GM19035 (cell line): ENCODE data around the gene VPS26C.
A peak's percentile ranks its signal among the peaks of the same experiment; 100 is the strongest.
"Not testable (repeated sequence)": the region's sequence is repeated elsewhere in the genome, so short reads cannot be mapped to it uniquely, and the experiment has no call there.

Experiments used
- ATAC-seq: cut with Tn5 transposase; IDR thresholded peaks from one replicate; pipeline ENCODE4 v1.9.1; 2021; ENCODE audit not compliant: unreplicated experiment

Gene VPS26C

DNA sequence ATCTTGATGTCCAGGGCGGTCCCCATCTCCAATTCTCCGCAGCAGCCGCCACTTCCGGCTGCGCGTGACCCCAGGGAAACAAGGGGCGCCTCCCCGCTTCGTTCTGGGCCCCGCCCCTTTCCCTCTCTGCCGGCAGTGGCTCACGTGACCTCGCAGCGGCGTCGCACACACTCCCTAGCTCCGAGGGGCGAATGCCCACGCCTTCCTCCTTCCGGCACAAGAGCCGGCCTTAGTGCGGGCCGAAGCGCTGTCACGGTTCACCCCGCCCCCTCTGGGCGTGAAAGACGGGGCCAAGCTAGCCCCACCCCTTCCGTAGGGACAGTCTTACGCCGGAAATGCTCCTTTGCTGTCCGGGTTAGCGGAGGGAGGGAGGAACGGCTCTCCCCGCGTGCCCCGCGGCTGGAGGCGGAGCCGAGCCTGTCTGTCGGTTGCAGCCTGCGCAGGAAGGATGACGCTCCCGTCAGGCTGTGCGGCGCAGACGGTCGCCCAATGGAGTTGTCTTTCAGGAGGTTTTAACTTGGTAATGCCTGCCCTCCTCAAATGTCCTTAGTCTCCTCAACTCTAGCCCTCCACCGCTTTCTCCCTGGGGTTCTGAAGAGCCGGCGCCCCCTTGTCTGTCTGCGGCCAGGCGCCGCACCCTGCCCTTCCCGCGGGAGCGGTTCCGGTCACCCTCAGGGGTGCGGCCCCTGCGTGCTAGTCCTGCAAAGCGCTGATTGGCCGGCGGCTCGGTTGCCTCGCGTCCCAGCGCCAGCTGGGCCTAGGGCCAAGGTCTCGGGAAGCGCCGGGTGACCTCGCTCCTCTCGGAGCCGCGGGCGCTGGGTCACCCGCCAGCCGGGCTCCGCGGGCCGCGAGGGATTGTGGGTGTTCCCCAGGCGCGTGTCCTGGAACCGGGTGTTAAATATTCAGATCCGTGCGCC lies at the start of gene VPS26C:
Gene VPS26C (minus strand): TSS at position 66 of the 917 bp plus-strand sequence. CDS start 40 bp downstream, at position 26.
- peak; percentile 89 for ATAC-seq

GRCh38 chr21:37316072-37316471 lies 48.9 kb upstream of the VPS26C start:
- not testable (repeated sequence) for ATAC-seq

DNA sequence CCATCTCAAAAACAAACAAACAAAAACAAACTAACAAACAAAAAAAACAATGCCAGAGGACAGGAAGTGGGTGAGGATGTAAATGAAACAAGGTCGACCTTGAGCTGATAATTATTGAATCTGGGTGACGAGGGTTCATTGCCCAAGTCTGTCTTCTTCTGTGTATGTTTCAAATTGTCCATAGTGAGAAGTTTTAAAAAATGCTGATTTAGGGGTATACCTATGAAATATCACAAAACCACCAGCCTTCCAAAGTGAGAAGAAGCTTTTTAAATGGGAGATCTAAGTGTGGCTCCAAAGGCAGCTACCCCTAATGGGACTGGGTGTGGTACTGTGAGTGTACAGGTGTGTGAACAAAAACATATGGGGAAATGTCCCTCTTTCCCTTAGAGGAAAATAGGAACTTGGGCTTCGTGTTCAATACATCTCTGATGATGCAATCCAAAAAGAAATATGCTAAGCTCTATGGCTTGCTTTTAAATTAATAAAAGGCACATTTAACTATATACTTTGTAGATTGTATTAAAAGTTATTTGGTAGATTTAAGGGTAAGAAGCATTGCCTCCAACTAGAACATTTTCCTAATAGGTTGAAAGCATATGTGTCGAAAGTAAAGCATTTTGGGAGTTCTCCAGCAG lies 33.1 kb upstream of the VPS26C start:
- no peak for ATAC-seq

GRCh38 chr21:37297364-37297763 lies 30.2 kb upstream of the VPS26C start:
- ATAC-seq = no peak

- no peak for ATAC-seq
Measured at GRCh38 chr21:37294679-37295078, 27.5 kb upstream of the VPS26C start.

DNA sequence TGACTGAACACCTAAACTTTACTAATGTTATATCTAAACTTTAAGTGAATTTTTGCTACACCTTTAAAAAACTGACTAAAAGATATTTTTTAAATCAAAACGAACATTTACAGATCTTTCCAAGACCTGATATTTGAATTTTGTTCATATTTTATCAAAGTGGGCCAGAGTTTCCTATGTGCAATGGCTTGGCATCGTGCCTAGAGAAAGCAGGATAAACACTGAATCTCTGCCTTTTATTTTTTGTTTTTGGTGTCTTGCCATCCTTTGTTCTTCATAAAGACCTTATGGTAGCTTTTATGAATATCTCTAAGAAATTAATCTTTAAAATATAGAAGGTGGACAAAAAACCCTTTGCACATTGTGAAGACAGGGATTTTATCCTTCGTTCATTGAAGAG lies 25.8 kb upstream of the VPS26C start:
- no peak for ATAC-seq

DNA sequence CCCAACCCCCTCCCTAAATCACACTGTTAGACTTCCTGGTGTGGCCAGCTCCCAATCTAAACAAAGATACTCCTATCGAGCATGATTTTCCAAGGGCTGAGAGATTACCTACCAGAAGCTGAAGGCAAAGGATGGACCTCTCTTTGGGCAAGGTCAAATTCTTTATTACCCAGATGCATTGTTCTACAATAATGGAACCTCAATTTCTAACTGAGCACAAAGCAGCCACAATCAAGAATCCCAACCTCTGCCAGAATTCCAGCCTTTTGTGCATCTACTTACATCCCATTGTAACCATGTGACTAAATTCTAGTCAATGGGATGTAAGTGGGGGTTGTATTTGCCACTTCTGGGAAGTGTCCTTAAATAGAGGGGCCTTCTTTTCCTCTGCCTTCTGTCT lies 24.9 kb upstream of the VPS26C start:
- no peak for ATAC-seq

GRCh38 chr21:37283191-37283710 lies 16.1 kb upstream of the VPS26C start:
- not testable (repeated sequence) for ATAC-seq

DNA sequence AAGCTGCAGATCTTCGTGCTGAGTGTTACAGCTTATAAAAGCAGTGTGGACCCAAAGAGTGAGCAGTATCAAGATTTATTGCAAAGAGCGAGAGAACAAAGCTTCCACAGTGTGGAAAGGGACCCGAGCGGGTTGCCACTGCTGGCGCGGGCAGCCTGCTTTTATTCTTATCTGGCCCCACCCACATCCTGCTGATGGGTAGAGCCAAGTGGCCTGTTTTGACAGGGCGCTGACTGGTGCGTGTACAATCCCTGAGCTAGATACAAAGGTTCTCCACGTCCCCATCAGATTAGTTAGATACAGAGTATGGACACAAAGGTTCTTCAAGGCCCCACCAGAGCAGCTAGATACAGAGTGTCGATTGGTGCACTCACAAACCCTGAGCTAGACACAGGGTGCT lies 15.5 kb upstream of the VPS26C start:
- not testable (repeated sequence) for ATAC-seq

DNA sequence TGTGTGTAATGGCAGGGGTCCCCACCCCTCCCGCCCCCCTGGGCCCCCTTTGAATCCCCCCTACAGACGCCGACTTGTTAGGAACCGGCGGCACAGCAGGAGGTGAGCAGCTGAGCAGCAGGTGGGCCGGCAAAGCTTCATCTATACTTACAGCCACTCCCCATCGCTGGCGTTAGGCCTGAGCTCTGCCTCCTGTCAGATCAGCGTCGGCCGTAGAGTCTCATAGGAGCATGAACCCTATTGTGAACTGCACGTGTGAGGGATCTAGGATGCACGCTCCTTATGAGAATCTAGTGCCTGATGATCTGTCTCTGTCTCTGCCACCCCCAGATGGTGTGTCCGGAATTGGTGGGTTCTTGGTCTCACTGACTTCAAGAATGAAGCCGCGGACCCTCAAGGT lies 14.9 kb upstream of the VPS26C start:
- ATAC-seq = no peak

GRCh38 chr21:37281579-37281978 lies 14.4 kb upstream of the VPS26C start:
- no peak for ATAC-seq

GRCh38 chr21:37279271-37279670 lies 12.1 kb upstream of the VPS26C start:
- not testable (repeated sequence) for ATAC-seq

GRCh38 chr21:37278199-37278598 lies 11.1 kb upstream of the VPS26C start:
- ATAC-seq = no peak

GRCh38 chr21:37276377-37276776 lies 9.2 kb upstream of the VPS26C start:
- ATAC-seq = no peak

GRCh38 chr21:37273911-37274690 lies 7.0 kb upstream of the VPS26C start:
- ATAC-seq = no peak

DNA sequence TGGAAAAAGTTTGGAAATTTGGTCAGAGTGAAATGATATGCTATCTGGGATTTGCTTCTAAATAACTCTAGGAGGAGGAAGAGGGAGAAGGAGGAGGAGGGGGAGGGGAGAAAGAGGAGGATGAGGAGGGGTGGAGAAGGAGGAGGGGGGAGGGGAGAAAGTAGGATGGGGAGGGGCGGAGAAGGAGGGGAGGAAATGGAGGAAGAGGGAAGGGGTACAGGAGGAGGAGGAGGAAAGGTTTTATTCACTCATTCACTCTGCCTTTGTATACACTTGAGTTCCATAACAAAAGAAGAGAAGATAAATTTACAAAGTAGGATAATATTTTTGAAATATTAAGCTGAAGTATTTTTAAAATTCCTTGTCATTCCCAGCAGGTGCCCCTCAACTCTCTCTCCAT lies 6.3 kb upstream of the VPS26C start:
- no peak for ATAC-seq

DNA sequence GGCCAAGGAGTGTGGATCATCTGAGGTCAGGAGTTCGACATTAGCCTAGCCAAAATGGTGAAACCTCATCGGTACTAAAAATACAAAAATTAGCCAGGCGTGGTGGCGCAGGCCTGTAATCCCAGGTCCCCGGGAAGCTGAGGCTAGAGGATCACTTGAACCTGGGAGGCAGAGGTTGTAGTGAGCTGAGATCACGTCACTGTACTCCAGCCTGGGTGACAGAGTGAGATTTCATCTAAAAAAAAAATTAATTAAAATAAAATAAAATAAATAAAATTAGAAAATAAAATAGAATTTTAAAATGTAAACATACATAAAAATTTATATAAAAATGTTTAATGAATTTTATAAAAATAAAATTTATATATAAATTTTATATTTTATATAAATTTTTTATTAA lies 5.8 kb upstream of the VPS26C start:
- no peak for ATAC-seq

DNA sequence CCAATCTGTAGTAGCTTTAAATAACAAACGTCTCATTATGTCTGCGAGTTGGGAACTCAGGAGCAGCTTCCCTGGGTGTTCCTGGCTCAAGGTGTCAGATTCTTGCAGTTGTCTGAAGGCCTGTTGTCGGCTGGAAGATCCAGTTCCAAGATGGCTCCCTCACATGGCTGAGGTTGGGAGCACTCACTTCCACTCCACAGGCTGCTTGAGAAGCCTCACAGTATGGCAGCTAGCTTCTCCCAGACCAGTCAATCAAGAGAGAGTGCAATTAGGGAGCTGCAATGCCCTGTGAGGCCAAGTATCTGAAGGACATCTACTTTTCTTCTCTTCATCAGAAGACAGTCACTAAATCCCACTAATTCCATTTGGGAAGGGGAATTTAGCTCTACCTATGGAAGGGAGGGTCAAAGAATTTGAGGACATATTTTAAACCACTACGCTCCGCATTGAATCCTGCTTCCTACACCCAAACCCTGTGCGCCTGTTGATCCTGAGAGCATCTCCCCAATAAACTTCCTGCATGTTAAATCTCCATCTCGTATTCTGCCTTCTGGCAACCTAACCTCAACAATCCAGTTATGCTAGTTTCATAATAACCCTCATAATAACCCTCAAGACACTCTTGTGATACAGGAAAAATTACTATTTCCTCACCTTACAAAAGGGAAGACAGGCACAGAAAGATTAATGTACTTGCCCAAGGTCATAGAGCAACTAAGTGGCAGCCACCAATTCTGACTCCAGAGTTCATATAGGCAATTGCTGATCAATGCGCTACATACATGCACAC lies 3.6 kb upstream of the VPS26C start:
- ATAC-seq = no peak

- no peak for ATAC-seq
Measured at GRCh38 chr21:37269481-37269880, 2.3 kb upstream of the VPS26C start.

- no peak for ATAC-seq
Measured at GRCh38 chr21:37268186-37268503, 1.0 kb upstream of the VPS26C start.
